Measurements from ENCODE around the gene GAB4.

Gene GAB4

GRCh38 chr22:16914006-16914405, 94.0 kb downstream of the GAB4 start:
- no peak for TF ChIP-seq CTCF (IDR thresholded peaks at IDR 0.05; ENCODE audit: low read depth, low read length)
- H3K4me3 ChIP-seq (ENCODE audit: low read depth, low read length), result no peak overlapping the region

- no peak overlapping the region for H3K4me3 ChIP-seq (ENCODE audit: low read depth, low read length)
- TF ChIP-seq CTCF (IDR thresholded peaks at IDR 0.05; ENCODE audit: low read depth, low read length), result no peak
These were observed 95.7 kb downstream of the GAB4 start for GRCh38 chr22:16912281-16912680.

All from WI38 (cell line).